CD1c-positive myeloid dendritic cell (primary cell): ENCODE results near the gene DRG2.

Source experiments
- DNase-seq: peaks from one replicate; pipeline ENCODE4 v3.0.0-alpha.2; 2016; ENCODE audit errors: extremely low spot score

DRG2 gene

DNA sequence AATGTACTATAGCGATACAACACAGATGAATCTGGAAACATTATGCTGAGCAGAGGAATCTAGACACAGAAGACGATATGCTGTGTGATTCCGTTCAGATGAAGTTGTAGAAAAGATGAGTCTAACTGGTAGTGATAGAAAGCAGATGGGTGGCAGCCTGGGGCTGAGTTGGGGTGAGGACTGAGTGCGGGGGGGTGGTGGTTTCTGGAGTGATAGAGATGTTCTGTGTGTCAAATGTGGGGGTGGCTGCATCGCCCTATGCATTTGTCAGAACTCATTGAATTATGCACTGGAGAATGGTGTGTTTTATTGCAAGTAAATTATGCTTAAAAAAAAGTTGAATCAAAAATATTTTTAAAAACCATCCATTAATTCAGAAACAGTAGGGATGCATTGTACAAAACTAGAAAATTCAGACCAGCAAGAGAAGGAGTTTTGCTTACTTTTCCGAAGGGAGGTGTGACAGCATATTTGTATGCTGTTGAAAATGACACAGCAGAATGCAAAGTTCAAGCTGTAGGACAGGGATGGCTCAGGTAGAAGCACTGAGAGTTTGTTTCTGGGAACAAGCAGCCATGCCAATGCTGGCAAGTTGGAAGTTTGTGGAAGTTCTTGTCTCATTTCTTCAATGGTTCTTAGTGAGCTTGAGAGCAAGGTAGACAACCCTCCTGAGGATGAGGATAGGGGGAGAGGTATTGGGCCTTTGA is 13.0 kb upstream of the DRG2 start:
- DNase-seq, result no peak

DNA sequence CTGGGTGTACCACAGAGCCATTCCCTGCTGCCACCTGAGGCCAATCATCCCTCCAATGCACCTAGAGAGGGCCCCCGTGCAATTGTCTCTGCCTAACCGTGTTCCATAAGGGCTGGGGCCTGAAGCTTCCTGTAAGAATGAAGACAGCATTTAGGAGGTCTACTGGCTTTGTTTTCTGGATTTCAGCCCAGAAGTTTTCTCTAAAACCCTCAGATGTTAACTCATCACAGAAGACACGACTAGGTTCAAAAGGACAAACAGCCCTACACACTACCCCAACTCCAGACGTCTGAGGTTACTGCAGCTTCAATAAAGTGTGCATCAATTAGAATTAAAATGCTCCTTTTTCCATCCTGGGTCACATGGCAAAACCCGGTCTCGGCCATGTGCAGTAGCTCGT is 10.8 kb upstream of the DRG2 start:
- no peak for DNase-seq

DNA sequence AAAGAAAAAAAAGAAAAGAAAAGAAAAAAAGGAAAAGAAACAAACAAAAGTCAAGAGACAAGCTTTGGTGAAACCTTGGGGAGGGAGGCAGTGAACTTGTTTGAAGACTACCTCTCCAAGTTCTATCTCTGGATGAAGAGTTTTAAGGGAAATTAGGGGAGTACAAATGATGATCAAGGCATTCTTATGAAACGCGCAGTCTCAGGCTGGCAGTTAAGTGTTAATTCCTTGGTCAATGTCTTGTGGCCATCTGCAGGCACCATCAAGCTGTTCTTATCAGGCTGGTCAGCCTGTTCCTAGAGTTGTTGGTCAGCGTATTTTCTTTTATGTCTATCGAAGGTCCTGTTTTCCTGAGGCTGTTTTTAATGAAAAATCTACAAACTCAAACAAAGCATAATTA is 8.2 kb upstream of the DRG2 start:
- no peak for DNase-seq

DNA sequence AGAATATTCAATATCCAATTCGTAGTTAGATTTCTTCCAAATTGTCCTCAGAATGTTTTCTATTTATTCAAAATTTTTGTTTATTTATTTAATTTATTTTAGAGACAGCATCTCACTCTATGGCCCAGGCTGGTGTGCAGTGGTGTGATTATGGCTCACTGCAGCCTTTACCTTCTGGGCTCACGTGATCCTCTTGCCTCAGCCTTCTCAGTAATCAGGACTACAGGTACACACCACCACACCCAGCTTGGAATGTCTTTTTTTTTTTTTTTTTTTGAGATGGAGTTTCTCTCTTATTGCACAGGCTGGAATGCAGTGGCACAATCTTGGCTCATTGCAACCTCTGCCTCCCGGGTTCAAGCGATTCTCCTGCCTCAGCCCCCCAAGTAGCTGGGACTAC is 3.5 kb upstream of the DRG2 start:
- no peak for DNase-seq

DNA sequence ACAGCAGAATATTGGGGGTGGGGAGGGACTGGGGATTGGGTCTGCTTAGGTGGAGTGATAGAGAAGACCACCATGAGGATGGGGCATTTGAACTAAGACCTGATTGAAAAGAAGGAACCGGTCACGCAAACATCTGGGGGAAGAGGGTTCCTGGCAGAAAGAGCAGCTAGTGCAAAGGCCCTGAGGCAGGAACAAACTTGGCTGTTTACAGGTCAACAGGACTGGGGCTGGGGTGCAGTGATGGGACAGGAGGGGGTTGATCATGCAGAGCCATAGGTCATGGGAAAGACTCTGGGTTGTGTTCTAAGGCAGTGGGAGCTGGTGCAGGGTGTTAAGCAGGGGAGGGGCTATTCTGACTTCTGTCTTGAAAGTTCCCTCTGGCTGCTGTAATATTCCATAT is 1.9 kb downstream of the DRG2 start:
- DNase-seq, result no peak

DNA sequence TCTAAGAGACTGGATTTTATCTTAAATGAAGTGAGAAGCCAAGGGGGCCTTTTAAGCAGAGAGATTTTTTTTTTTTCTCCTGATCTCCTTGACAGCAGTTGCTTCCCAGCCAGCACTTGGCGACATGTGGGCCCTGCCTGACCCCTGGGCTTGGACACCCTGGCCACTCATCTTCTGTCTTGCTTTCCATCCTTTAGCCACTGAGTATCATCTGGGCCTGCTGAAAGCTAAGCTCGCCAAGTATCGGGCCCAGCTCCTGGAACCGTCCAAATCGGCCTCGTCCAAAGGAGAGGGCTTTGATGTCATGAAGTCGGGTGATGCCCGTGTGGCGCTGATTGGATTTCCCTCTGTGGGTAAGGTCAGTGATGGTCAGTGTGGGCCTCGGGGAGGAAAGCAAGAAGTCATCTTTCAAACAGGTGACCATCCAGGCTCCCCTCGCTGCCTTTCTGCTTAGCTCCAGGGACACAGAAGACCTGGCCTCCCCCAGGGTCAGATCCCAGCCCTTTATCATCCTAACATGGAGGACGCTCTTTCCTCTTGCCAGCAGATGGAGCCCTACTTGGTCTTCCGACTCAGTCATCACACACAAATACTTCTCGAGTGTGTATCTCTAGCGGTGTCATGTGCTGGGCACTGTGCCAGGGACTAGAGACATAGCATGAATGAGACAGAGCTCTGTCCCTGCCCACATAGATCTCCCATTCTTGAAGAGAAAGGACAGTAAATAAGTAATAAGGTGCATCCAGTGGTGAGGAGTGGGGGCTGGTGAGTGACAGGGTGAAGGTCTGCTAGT is 6.1 kb downstream of the DRG2 start:
- peak; percentile 34 for DNase-seq

DNA sequence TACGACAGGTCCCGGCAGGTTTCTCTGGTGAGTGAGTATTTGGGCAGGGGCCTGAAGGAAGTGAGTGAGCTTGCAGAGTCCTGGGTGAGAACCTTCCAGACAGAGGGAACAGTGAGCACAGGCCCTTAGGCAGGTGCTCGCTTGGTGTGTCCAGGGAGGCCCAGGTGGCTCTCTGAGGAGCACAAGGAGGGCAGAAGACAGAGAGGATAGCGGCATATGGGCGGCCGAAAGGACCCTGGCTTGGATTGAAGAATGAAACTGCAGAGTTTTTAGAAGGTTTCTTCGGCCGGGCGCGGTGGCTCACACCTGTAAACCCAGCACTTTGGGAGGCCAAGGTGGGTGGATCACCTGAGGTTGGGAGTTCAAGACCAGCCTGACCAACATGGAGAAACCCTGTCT is 6.7 kb downstream of the DRG2 start:
- no peak for DNase-seq

DNA sequence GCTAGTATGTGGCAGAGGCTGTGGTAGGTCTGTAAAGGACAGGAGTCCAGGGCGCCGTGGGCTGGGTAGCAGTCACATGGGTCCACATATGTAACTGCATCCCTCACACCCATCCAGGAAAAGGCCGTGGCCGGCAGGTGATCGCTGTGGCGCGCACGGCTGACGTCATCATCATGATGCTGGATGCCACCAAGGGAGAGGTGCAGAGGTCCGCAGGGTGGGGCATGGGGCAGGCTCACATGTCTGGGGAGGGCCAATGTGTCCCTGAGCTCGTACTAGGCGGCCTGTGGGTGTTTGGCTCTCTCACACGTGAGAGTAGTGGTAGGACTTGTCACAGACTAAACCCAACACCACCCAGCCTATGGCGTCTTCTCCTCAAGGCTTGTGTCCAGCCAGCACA is 11.8 kb downstream of the DRG2 start:
- DNase-seq, result no peak

DNA sequence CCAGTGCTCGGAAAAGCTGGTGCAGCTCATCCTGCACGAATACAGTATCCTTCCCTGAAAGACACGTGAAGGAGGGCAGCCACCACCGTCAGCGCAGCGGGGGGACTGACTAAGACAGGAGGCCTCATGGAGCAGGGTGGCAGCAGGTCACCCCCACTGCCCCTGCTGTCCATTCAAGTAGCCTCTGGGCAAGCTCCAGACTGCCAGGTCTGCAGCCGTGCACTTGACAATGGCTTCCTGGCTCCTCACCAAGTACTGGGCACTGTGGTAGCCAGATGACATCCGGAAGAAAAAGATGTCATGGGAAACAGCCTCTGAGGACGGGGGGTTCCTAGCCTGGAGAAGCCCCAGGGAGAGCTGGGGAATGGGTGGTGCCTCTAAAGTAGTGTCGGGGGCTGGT is 12.9 kb downstream of the DRG2 start:
- no peak for DNase-seq

DNA sequence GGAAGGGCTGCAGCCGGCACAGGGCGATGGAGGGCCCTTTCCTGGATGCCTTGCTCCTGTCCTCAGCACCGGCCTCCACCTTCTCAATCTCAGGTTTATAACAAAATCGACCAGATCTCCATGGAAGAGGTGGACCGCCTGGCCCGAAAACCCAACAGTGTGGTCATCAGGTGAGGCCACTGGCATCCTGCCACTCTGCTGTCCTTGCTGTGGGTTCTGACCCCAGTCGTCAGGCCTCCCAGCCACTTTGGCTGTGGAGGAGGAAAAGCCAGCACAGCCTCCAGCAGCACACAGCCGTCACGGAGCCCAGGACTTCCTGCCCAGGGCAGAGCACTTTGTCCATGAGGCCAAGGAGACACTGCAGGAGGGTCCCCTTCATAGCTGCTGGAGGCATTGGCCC is 14.1 kb downstream of the DRG2 start:
- DNase-seq, result no peak

DNA sequence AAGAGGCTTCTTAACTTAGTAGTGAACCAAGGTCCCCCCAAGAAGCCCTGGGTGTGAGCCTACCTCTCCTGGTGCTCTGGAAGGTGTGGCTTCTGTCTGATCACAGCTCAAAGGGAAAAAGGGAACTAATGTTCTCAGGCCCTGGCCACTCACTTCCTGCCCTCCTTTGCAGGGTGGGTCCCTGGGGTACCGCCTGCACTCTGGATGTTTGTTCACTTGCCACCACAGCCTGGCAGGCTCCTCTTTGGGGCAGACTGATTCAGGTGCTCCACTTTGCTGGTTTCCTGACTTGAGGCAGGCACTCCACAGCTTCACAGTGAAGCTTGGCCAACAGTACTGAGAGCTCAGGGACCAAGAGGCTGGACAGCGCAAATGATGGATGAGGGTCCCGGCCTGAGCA is 14.9 kb downstream of the DRG2 start:
- DNase-seq, result no peak

DNA sequence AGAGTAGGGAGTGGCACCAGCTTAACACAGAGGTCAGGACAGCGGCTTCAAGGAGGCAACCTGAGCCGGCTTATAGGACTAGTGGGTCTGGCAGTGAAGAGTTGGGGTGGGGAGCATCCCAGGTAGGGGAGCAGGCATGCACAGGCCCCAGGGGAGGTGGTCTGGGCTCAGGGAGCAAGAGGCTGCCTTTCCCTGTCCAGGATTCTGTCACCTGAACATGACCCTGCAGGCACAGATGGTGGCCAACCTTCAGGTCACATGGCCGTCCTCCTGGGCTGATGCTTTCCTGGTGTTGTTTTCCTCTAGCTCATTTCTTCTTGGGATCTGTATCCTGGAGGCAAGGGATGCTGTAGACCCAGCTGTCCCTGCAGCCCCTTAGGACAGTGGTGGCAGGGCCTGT is 17.3 kb downstream of the DRG2 start:
- no peak for DNase-seq

DNA sequence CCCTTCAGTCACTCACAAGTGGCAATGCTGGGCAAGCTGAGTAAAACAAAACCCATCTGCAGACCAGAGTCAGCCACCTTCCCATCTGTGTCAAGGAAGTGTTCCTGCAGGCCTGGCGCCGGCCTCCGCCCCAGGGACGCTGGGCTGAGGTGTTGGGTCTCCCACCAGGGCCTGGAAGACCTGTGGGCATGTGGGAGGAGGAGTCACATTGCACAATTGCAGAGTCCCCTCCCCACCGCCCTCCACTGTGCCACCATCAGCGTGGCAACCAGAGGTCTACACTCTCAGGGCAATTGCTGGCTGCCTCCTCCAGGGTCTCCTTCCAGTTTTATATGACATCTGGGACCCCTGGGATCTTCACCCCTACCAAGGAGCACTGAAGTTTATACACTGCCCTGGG is 17.8 kb downstream of the DRG2 start:
- no peak for DNase-seq

DNA sequence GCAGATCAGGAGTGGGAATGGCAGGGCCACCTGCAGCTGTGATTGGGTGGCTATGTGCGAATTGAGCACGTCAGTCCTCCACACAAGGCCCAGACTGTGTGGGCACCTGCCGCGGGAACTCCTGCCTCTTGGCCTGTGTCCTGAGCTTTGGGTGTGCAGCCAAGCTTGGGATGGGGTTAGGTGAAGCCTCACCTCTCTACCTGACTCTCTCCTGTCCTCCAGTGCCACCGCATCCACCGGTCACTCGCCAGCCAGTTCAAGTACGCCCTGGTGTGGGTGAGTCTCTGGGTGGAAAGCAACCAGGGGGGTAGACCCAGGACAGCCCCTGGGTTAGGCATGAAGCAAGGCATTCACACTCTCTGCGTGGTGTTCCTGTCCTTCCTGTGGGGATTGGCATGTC is 18.5 kb downstream of the DRG2 start:
- no peak for DNase-seq

DNA sequence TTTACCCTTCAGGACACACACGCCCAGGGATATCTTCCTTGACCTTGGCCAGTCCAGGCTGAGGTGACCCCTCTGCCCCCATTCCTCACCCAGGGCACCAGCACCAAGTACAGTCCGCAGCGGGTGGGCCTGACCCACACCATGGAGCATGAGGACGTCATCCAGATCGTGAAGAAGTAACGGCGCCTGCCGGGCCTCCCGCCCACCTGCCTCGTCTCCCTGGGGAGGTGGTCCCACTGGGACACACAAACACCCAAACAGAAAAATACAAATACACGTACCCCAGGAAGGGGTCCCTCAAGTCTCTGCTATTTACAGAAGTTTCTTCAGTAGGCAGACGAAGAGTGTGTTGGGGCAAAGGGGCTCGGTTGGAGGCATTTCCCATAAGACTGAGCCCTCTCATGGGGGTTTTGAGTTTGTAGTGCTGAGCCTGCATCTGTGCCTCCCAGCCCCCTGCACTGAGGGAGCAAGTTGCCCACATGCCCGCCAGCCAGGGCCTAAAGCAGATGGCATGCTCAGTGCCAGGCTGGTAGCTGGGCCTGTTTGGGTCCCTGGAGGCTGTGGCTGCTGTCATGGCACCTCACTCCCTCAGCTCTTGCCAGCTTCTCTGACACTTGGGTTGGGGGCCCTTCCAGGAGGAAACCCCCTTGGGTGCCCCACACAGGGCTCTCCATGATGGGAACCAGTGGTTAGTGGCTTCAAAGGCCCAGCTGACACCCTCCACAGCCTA is 19.5 kb downstream of the DRG2 start:
- DNase-seq, result no peak

DNA sequence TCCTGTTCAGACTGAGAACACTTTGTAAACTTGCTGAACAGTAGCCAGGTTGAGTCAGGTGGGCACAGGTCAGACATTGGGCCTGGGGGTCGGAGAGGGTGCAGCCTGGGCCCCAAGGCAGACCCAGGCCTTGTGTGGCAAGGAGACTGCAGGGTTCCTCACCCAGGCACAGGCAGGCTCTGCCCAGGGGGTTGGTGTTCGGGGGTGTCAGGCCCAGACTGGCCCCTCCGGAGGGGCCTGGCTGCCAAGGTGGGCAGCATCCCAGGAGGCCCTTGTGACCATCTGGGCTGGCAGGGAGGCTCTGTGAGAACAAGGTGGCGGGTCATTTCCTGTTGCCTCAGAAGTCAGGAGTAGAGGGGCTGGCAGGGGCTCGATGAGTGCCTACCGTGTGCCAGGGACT is 20.2 kb downstream of the DRG2 start:
- no peak for DNase-seq

DNA sequence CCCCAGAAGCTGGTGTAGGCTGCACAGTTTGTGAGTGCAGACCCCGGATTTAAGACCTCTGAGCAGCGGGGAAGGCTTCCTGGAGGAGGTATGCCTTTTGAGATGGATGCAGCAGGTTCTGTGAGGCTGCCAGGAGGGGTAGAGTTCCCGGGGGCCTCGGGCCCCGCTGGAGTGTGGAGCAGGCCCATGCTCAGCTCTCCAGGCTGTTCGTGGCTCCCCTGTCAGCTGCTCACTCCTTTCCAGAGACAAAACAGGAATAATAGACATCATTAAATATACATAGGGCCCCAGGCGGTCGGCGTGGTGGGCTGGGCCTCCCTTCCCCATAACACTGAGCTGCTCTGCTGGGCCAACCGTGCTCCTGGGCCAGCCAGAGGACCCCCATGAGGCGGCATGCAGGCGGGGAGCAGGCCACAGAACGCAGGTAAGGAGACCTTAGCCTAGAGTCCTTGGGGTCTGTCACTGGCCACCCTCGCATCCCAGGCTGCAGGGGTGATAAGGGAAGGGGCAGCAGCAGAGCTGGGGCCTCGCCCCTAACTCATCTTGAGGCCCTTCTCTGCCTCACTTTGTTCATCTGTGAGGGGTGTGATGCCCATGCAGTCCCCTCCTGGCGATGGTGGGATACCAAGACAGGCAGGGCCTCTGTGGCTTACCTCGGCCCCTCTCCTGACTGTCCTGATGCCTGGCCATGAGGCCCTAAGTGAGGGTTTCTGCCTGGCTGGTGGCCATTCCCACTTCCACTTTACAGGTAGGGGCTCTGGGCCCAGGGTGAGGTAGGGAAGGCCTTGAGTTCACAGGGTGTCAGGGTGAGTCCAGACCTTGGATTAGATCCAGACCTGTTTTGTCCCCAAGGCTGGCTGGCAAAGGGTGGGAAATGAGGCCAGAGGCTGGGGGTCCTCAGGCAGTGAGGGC is 20.9 kb downstream of the DRG2 start, which contains the start of gene MYO15A:
Gene MYO15A, plus strand, starts transcription at position 356 of the 912 bp plus-strand sequence. CDS start 10,045 bp downstream, outside the sequence.
- no peak for DNase-seq

DNA sequence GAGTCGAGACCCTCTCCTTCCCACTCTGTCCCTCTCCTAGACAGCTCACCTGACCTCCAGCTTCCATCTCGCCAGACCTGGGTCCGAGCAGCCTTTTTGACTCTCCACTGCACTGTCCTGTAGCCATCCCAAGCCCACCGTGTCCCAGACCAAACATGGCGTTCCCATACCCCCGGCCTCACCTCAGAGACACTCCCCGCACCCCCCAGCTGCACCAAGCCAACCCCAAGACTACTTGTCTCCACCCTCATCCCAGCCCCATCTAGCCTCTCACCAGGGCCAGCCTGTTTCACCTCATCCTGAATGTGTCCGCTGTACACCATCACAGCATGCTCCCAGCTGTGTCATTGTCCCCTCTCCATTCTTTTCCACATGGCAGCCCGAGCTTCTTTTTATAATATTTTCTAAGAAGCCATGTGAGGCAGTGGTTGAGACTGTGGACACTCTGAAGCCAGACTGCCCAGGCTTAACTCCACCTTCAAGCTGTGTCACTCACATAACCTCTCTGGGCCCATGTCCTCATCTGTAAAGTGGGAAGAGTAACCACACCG is 22.3 kb downstream of the DRG2 start:
- no peak for DNase-seq

DNA sequence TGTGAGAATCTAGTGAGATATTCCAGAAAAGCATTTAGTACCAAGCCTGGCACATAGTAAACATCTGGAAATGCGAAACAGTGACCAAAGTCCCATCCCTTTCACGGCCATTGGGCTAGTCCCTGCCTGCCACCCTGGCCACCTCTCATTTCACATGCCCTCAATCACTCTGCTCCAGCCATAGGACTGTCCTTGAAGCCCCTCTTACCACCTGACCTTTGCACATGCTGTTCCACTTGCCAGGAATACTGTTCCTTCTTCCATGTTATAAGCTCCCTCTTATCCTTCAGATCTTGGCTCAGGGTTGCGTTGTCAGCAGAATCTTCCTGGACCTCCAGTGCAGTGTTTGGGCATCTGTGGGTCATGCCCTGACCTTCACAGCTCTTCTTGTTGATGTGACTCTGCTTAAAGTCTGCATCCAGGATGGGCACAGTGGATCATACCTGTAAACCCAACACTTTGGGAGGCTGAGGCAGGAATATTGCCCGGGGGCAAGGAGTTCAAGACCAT is 22.9 kb downstream of the DRG2 start:
- no peak for DNase-seq

DNA sequence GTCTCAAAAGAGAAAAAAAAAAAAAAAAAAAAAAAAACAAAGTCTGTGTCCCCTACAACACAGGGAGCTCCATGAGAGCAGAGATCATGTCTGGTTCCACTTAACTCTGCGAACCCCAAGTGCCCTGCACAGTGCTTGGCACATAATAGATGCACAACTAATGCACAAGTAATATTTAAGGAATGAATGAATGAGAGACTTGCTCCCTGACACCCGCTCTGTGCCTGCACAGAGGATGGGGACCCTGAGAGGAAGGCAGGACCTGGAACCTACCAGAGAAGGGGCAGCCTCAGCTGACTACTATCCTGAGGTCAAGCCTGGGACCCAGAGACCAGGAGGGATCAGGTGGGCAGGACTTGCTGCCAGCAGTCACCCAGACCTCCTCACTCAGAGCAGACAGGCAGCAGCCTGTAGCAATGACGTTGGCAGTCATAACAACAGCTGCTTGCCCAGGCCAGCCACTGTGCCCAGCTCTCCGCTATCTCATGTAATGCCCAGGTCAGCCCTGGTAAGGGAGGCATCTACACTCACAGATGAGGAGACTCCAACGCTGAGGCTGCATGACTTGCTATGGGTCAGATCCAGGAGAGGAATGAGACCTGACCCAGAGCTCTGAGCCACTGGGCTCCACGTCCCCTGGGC is 23.7 kb downstream of the DRG2 start:
- no peak for DNase-seq

DNA sequence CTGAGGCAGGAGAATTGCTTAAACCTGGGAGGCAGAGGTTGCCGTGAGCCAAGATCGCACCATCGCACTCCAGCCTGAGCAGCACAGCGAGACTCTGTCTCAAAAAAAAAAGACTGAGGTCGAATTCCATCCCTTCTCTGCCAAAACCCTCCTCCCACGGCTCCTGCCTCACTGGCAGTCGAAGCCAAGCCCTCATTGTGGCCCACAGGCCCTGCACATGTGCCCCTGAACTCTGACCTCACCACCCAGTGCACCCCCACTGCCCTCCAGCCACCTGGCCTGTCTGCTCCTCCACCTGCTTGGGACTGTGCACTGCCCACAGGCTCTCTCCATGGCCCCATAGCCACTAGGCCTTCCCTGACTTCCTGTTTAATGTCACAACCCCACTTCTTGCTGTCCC is 27.8 kb downstream of the DRG2 start:
- no peak for DNase-seq
